ENCODE measurements around the gene RELA. TPM values are rescaled to one million over a fixed set of nuclear protein-coding genes. Genes with fewer than 3 reads are reported as not detected.

RELA gene
- total and polyA plus RNA-seq, 10 of the 15 experiments (the other 5 are each of a cell fraction or from before 2014, with no cell fraction given): 5.1 to 56.4 (median 34.2) TPM

DNA sequence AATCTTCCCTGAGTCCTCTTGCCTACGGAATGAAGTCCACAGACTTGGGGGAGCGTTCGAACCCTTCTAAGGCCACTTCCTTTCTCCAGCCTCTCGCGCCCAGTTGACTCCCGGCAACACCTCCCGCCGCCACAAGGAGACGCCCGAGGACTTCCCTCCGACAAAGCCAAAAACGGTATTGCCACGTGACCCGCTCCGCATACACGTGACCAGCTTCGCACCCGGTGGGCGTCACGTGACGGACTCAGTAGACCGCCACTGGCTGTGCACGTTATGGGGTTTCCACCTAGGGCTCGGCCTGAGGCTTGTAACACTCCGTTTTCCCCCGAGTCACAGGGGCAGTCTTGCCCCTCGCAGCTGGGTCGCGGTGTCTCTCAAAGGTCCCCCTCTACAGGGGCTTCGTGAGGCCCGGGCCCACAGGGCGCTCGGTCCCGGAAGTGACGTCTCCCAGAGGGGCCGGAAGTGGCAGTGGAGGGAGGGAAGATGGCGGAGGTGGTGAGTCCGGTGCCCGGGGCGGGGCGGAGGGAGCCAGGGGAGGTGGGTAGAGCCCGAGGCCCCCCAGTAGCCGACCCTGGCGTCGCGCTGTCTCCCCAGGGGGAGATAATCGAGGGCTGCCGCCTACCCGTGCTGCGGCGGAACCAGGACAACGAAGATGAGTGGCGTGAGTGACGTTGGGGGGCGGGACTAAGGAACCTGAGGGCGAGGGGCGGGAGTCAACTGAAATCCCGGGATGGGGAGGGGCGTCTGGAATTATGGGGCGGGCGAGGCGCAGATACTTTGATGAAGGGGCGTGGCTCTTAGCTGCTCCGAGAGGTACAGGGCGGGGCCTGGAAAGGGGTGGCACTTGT lies 49.3 kb upstream of the RELA start, which contains the start of gene KAT5 (continued):
- TF ChIP-seq BCL11A (IDR thresholded peaks at IDR 0.05; ENCODE audit: low read depth, low read length): no peak
- peak; percentile 64 for TF ChIP-seq RUNX3 (IDR thresholded peaks at IDR 0.05; ENCODE audit: low read length)
- no peak for TF ChIP-seq CBX5 (IDR thresholded peaks at IDR 0.05; ENCODE audit: low read depth)
- TF ChIP-seq IKZF1 (conservative IDR thresholded peaks at IDR 0.05): peak; percentile 87
- TF ChIP-seq NFYA (IDR thresholded peaks at IDR 0.05; ENCODE audit: borderline replicate concordance, low read depth, low read length): no peak
- no peak for TF ChIP-seq ZNF217 (IDR thresholded peaks at IDR 0.05)
- TF ChIP-seq NFXL1 (IDR thresholded peaks at IDR 0.05; ENCODE audit: borderline replicate concordance): no peak
- no peak; the same call in 1 of the 2 replicates for TF ChIP-seq RFX5 (IDR thresholded peaks at IDR 0.05; ENCODE audit: low read depth, low read length)
- TF ChIP-seq, protein P1, sequence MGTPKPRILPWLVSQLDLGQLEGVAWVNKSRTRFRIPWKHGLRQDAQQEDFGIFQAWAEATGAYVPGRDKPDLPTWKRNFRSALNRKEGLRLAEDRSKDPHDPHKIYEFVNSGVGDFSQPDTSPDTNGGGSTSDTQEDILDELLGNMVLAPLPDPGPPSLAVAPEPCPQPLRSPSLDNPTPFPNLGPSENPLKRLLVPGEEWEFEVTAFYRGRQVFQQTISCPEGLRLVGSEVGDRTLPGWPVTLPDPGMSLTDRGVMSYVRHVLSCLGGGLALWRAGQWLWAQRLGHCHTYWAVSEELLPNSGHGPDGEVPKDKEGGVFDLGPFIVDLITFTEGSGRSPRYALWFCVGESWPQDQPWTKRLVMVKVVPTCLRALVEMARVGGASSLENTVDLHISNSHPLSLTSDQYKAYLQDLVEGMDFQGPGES (IDR thresholded peaks at IDR 0.05): peak; percentile 77
- no peak for TF ChIP-seq ESRRA (IDR thresholded peaks at IDR 0.05; ENCODE audit: low read length)
- peak; percentile 75 for TF ChIP-seq HCFC1 (IDR thresholded peaks at IDR 0.05; ENCODE audit: low read length)
- no peak for TF ChIP-seq SUZ12 (IDR thresholded peaks at IDR 0.05; ENCODE audit: unreplicated experiment)
- TF ChIP-seq SKIL (IDR thresholded peaks at IDR 0.05; ENCODE audit: low read depth, poor library complexity, severe bottlenecking): peak; percentile 78
- TF ChIP-seq KAT2A (conservative IDR thresholded peaks at IDR 0.05; ENCODE audit: control insufficient read depth, low read depth, low read length): no peak
- peak; percentile 42; the same call in 1 of the 2 replicates for TF ChIP-seq TCF3 (IDR thresholded peaks at IDR 0.05; ENCODE audit: borderline replicate concordance, insufficient read depth, low read depth, low read length)
- TF ChIP-seq CEBPB (IDR thresholded peaks at IDR 0.05; ENCODE audit: borderline replicate concordance in 1 of 2, low read depth in 2 of 2, low read length in 2 of 2): no peak
- peak; percentile 58; the same call in 1 of the 2 replicates for TF ChIP-seq MXI1 (IDR thresholded peaks at IDR 0.05; ENCODE audit: low read depth, low read length)
- TF ChIP-seq, protein P2, sequence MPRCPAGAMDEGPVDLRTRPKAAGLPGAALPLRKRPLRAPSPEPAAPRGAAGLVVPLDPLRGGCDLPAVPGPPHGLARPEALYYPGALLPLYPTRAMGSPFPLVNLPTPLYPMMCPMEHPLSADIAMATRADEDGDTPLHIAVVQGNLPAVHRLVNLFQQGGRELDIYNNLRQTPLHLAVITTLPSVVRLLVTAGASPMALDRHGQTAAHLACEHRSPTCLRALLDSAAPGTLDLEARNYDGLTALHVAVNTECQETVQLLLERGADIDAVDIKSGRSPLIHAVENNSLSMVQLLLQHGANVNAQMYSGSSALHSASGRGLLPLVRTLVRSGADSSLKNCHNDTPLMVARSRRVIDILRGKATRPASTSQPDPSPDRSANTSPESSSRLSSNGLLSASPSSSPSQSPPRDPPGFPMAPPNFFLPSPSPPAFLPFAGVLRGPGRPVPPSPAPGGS (IDR thresholded peaks at IDR 0.05; ENCODE audit: borderline replicate concordance, insufficient read depth, low read depth, low read length, poor library complexity, severe bottlenecking): no peak
- TF ChIP-seq TBL1XR1 (IDR thresholded peaks at IDR 0.05; ENCODE audit: low read depth, low read length): peak; percentile 77; the same call in 1 of the 2 replicates
- TF ChIP-seq RB1 (IDR thresholded peaks at IDR 0.05; ENCODE audit: borderline replicate concordance): peak; percentile 96
- peak; percentile 80 for TF ChIP-seq E4F1 (IDR thresholded peaks at IDR 0.05; ENCODE audit: borderline replicate concordance, partially characterized antibody)
- TF ChIP-seq POU2F2 (IDR thresholded peaks at IDR 0.05; ENCODE audit: borderline replicate concordance, low read depth, low read length): peak; percentile 52; the same call in 1 of the 3 replicates
- peak; percentile 99 for TF ChIP-seq RELA (IDR thresholded peaks at IDR 0.05; ENCODE audit: borderline replicate concordance, partially characterized antibody)
